ENCODE results near the gene MAZ. TPM values are rescaled to one million over a fixed set of nuclear protein-coding genes. Genes with fewer than 3 reads are reported as not detected.

MAZ gene
- polyA plus RNA-seq, 1 experiment = 172 TPM

DNA sequence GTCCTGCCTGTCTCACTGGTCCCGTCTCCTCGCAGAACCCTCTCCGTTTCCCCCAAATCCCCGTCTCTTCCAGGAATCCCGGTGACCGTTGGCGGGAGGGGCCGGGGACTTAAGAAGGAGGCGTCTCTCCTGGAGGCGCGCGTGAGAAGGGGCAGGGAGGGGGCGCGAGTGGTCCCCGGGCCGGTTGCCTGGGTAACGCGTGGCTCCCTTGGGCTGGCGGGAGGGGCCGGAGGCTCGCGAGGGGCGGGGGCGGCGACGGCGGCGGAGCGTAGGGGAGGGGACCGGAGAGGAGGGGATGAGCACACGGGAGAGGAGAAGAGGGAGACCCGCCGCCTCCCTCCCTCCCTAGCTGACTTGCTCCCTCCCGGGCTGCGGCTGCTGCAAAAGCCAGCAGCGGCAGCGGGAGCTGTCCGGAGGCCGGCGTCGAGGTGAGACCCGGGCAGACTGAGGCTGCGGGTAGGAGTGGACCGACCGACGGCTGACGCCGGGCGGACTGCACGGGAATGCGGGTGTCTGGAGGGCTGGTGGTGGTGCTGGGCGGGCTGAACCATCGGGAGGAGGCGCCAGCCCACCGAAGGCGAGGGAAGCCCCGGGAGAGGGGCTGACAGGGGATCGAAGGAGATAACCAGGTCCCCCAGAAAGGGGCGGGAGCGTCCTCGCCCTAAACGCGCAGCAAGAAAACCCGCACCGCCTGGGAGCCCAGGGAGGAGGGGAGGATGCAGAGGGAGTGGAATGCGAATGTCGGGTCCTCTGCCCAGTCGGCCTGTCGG lies 5.8 kb downstream of the MAZ start, which contains the start of gene PRRT2:
Gene PRRT2 (plus strand): TSS at position 298 of the 770 bp plus-strand sequence. CDS start 862 bp downstream, outside the sequence.
- peak within 1 kb of the TSS; percentile 72 for H3K4me3 ChIP-seq (ENCODE audit: low read depth, low read length)
- POLR2A ChIA-PET = no interaction called here
- DNase-seq (ENCODE audit: low read depth) = no peak
- CTCF ChIA-PET = interaction anchor here (0.6 to 1.4 kb wide), 3 partner anchors 57 to 254 kb away, joined by 3 read pairs; partner anchors contain the start of gene ALDOA
- TF ChIP-seq, protein P1, sequence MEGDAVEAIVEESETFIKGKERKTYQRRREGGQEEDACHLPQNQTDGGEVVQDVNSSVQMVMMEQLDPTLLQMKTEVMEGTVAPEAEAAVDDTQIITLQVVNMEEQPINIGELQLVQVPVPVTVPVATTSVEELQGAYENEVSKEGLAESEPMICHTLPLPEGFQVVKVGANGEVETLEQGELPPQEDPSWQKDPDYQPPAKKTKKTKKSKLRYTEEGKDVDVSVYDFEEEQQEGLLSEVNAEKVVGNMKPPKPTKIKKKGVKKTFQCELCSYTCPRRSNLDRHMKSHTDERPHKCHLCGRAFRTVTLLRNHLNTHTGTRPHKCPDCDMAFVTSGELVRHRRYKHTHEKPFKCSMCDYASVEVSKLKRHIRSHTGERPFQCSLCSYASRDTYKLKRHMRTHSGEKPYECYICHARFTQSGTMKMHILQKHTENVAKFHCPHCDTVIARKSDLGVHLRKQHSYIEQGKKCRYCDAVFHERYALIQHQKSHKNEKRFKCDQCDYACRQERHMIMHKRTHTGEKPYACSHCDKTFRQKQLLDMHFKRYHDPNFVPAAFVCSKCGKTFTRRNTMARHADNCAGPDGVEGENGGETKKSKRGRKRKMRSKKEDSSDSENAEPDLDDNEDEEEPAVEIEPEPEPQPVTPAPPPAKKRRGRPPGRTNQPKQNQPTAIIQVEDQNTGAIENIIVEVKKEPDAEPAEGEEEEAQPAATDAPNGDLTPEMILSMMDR (IDR thresholded peaks at IDR 0.05; ENCODE audit: insufficient read depth, low read depth, low read length) = no peak
- H3K27me3 ChIP-seq (ENCODE audit: control insufficient read depth, insufficient read depth, low read length) = no peaks in the 10 kb centered on the region
- H3K36me3 ChIP-seq (ENCODE audit: control insufficient read depth, insufficient read depth, low read length) = peaks cover 17% of the 10 kb centered on the region

DNA sequence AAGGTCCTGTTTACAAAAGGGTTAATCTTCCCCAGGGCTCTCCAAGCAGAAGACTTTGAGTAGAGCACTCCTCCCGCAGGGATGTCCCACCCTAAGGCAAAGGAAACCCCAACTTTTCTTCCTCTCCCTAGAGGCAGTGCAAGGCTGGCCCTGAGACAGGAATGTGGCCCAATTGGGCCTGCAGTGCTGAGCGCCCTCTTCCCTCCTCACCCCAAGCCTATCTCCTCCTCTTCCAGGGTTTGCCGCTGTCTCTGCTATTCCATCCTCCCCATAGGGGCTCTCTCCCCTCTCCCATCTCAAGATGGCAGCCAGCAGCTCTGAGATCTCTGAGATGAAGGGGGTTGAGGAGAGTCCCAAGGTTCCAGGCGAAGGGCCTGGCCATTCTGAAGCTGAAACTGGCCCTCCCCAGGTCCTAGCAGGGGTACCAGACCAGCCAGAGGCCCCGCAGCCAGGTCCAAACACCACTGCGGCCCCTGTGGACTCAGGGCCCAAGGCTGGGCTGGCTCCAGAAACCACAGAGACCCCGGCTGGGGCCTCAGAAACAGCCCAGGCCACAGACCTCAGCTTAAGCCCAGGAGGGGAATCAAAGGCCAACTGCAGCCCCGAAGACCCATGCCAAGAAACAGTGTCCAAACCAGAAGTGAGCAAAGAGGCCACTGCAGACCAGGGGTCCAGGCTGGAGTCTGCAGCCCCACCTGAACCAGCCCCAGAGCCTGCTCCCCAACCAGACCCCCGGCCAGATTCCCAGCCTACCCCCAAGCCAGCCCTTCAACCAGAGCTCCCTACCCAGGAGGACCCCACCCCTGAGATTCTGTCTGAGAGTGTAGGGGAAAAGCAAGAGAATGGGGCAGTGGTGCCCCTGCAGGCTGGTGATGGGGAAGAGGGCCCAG lies 6.7 kb downstream of the MAZ start:
- H3K27me3 ChIP-seq (ENCODE audit: control insufficient read depth, insufficient read depth, low read length) = no peaks in the 10 kb centered on the region
- H3K4me3 ChIP-seq (ENCODE audit: low read depth, low read length) = peak overlapping the region; percentile 72
- ChIA-PET POLR2A (no interaction called here), CTCF (interaction anchor here (0.6 to 1.1 kb wide), 5 partner anchors 22 to 101 kb away, joined by 3 read pairs; partner anchors contain the start of gene KIF22)
- TF ChIP-seq, protein P1 (IDR thresholded peaks at IDR 0.05; ENCODE audit: insufficient read depth, low read depth, low read length) = no peak
- no peak for DNase-seq (ENCODE audit: low read depth)
- H3K36me3 ChIP-seq (ENCODE audit: control insufficient read depth, insufficient read depth, low read length) = peaks cover 17% of the 10 kb centered on the region

DNA sequence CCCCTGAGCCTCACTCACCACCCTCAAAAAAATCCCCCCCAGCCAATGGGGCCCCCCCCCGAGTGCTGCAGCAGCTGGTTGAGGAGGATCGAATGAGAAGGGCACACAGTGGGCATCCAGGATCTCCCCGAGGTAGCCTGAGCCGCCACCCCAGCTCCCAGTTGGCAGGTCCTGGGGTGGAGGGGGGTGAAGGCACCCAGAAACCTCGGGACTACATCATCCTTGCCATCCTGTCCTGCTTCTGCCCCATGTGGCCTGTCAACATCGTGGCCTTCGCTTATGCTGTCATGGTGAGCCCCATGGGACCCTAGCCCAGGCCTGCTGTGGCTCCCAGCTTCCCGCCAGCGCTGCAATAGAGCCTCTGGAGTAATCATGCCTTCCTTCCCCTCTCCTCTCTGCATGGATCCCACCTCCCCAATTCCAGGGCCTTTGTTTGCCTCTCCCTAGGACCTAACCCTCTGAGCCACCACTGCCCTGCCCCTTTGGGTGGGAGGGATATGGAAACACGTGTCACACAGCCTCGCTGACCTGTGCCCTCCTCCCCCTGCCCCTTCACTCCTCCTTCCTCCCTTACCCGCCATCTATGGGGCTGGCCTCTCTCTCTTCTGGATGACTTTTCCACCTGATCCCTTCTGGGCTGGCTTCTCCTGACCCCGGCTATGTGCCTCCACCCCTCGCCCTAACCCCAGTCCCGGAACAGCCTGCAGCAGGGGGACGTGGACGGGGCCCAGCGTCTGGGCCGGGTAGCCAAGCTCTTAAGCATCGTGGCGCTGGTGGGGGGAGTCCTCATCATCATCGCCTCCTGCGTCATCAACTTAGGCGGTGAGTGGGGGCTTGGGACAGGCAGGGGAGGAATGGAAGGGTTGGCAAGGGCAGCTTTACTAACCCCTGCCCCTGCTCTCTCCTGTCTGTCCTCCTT lies 7.6 kb downstream of the MAZ start:
- POLR2A ChIA-PET = interaction anchor here (0.6 kb wide), 1 partner anchor 368 kb away, joined by 10 read pairs; no protein-coding TSS in a partner anchor
- no peak for DNase-seq (ENCODE audit: low read depth)

DNA sequence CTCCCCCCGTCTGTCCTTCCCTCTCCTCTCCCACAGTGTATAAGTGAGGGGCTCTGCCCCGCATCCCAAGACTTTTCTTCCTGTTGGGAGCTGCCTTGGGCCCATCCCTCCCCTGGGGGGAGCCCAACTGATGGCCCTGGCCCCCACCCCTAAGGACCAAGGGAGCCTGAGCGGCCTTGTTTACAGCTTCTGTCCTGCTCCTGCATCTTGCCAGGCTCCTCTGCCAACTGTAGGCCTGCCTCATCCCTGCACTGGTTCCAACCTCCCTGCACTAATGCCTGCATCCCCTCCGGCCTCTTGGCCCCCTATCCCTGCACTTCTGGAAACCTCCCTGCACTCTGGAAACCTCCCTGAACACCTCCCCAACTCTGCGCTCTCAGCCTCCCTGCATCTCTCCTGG lies 8.3 kb downstream of the MAZ start:
- Histone ChIP-seq H3K27me3 (ENCODE audit: control insufficient read depth, insufficient read depth, low read length) (no peaks in the 10 kb centered on the region), H3K36me3 (ENCODE audit: control insufficient read depth, insufficient read depth, low read length) (peaks cover 12% of the 10 kb centered on the region), H3K4me3 (ENCODE audit: low read depth, low read length) (no peak overlapping the region)
- ChIA-PET CTCF (interaction anchor here (1.1 kb wide), 1 partner anchor 24 kb away, joined by 3 read pairs; the partner anchor contains the start of gene KIF22), POLR2A (no interaction called here)
- DNase-seq (ENCODE audit: low read depth) = no peak
- TF ChIP-seq, protein P1 (IDR thresholded peaks at IDR 0.05; ENCODE audit: insufficient read depth, low read depth, low read length) = no peak

More for the DNA sequence above, 7.6 kb downstream of the MAZ start:
- H3K4me3 ChIP-seq (ENCODE audit: low read depth, low read length) = no peak overlapping the region
- CTCF ChIA-PET = interaction anchor here (0.6 to 1.1 kb wide), 3 partner anchors 23 to 40 kb away, joined by 3 read pairs; partner anchors contain the start of gene KIF22
- H3K27me3 ChIP-seq (ENCODE audit: control insufficient read depth, insufficient read depth, low read length) = no peaks in the 10 kb centered on the region
- TF ChIP-seq, protein P1 (IDR thresholded peaks at IDR 0.05; ENCODE audit: insufficient read depth, low read depth, low read length) = no peak
- H3K36me3 ChIP-seq (ENCODE audit: control insufficient read depth, insufficient read depth, low read length) = peaks cover 14% of the 10 kb centered on the region

Measured in BJ (cell line).